Measurements from ENCODE around the gene PRX. TPM values are rescaled to one million over a fixed set of nuclear protein-coding genes. Genes with fewer than 3 reads are reported as not detected.

Gene PRX
- 1.1 to 1.8 TPM (median 1.3 TPM) in 5 replicates for total RNA-seq (2022; extraction: Qiagen RNA extraction)

GRCh38 chr19:40413291-40413845 is at the start of gene PRX:
Gene PRX (minus strand): TSS chr19:40413378. CDS start chr19:40407932, 5,446 bp downstream.

GRCh38 chr19:40444000-40444824 is 31.0 kb upstream of the PRX start, which contains the start of gene SERTAD3:
Gene SERTAD3 (minus strand): TSS chr19:40444335. CDS start chr19:40442080, 2,255 bp downstream.

GRCh38 chr19:40425450-40426287 is 12.5 kb upstream of the PRX start, which contains the start of gene SERTAD1:
Gene SERTAD1 (minus strand): TSS chr19:40425992. CDS start chr19:40423546, 2,446 bp downstream.

GRCh38 chr19:40390084-40390742 is 23.0 kb downstream of the PRX start, which contains the start of gene HIPK4:
Gene HIPK4 (minus strand): TSS chr19:40390181. CDS start chr19:40389902, 279 bp downstream.

GRCh38 chr19:40348125-40348913 is 64.9 kb downstream of the PRX start, which contains the start of the genes C19orf47 and PLD3:
Gene C19orf47 (minus strand): TSS chr19:40348397. CDS start chr19:40341857, 6,540 bp downstream.
Gene PLD3 (plus strand): TSS chr19:40348695. CDS start chr19:40366484, 17,789 bp downstream.

Other genes with a start within 250 kb of the PRX start
- 12.7 to 16.7 TPM (median 14.6 TPM) in 5 replicates for gene MAP3K10, start 222.0 kb downstream of the PRX start, total RNA-seq (2022; extraction: Qiagen RNA extraction)
- gene TTC9B, start 195.0 kb downstream of the PRX start, total RNA-seq (2022; extraction: Qiagen RNA extraction) = 0.20 to 0.61 TPM (median 0.49 TPM) in 5 replicates
- 0.09 to 0.52 TPM (median 0.29 TPM) in 5 replicates for gene CCNP, start 186.7 kb downstream of the PRX start, total RNA-seq (2022; extraction: Qiagen RNA extraction)
- gene AKT2, start 128.0 kb downstream of the PRX start, total RNA-seq (2022; extraction: Qiagen RNA extraction) = 121 to 176 TPM (median 170 TPM) in 5 replicates
- gene C19orf47, start 65.0 kb downstream of the PRX start, total RNA-seq (2022; extraction: Qiagen RNA extraction) = 23.6 to 32.3 TPM (median 31.8 TPM) in 5 replicates
- 264 to 282 TPM (median 273 TPM) in 5 replicates for gene PLD3, start 64.7 kb downstream of the PRX start, total RNA-seq (2022; extraction: Qiagen RNA extraction)
- 0.28 to 0.43 TPM (median 0.33 TPM) in 5 replicates for gene HIPK4, start 23.2 kb downstream of the PRX start, total RNA-seq (2022; extraction: Qiagen RNA extraction)
- gene SERTAD1, start 12.6 kb upstream of the PRX start, total RNA-seq (2022; extraction: Qiagen RNA extraction) = 24.6 to 40.8 TPM (median 30.7 TPM) in 5 replicates
- gene SERTAD3, start 31.0 kb upstream of the PRX start, total RNA-seq (2022; extraction: Qiagen RNA extraction) = 36.8 to 45.9 TPM (median 41.9 TPM) in 5 replicates
- gene BLVRB, start 52.4 kb upstream of the PRX start, total RNA-seq (2022; extraction: Qiagen RNA extraction) = 254 to 367 TPM (median 326 TPM) in 5 replicates
- 0.49 to 0.69 TPM (median 0.64 TPM) in 5 replicates for gene SPTBN4, start 53.6 kb upstream of the PRX start, total RNA-seq (2022; extraction: Qiagen RNA extraction)
- 96.5 to 144 TPM (median 133 TPM) in 5 replicates for gene SHKBP1, start 163.5 kb upstream of the PRX start, total RNA-seq (2022; extraction: Qiagen RNA extraction)
- gene LTBP4, start 188.0 kb upstream of the PRX start, total RNA-seq (2022; extraction: Qiagen RNA extraction) = 41.4 to 56.4 TPM (median 53.5 TPM) in 5 replicates